Esophagus muscularis mucosa (tissue), 4 donors: Measurements from ENCODE around the gene DOCK8. TPM values are rescaled to one million over a fixed set of nuclear protein-coding genes. Genes with fewer than 3 reads are reported as not detected.

Experiments
- DNase-seq: peaks from one replicate; pipeline ENCODE4 v3.0.0-alpha.2; 2017; ENCODE audit errors: extremely low spot score
- H3K27ac ChIP-seq, 4 donors: fragments of 200-600 bp; sonication (generic); replicated peaks in 1 of 4; 1 replicate in 3 of 4; 2 replicates in 1 of 4; pipeline ENCODE4 v1.5.1; 2016 to 2019; ENCODE audit warnings: mild to moderate bottlenecking in 1 of 4
- H3K27me3 ChIP-seq, 4 donors: fragments of 200-600 bp; sonication (generic); one replicate each; pipeline versions ENCODE4 v1.5.1 to v1.6.0; 2016 to 2019
- H3K36me3 ChIP-seq, 4 donors: fragments of 200-600 bp; sonication (generic); one replicate each; pipeline ENCODE4 v1.5.1; 2016 to 2019
- H3K4me1 ChIP-seq, 4 donors: fragments of 200-600 bp; sonication (generic); one replicate each; pipeline ENCODE4 v1.5.1; 2016 to 2019
- H3K4me3 ChIP-seq, 4 donors: fragments of 200-600 bp; sonication (generic); 1 replicate in 2 of 4; 2 replicates in 2 of 4; pipeline ENCODE4 v1.5.1; 2016 to 2019; ENCODE audit warnings: mild to moderate bottlenecking in 4 of 4, moderate library complexity in 1 of 4
- H3K9me3 ChIP-seq, 4 donors: fragments of 200-600 bp; sonication (generic); 1 replicate in 3 of 4; 2 replicates in 1 of 4; pipeline ENCODE4 v1.5.1; 2016 to 2019
- EP300 ChIP-seq: sonication (generic); formaldehyde crosslinking; IDR thresholded peaks from one replicate; pipeline ENCODE4 v1.6.1; 2017; ENCODE audit warnings: antibody characterized with exemption
- POLR2A ChIP-seq: fragments of 450-650 bp; IDR thresholded peaks from one replicate; pipeline ENCODE4 v1.6.1; 2017; ENCODE audit warnings: antibody characterized with exemption, moderate library complexity, mild to moderate bottlenecking, low read depth
- POLR2AphosphoS5 ChIP-seq, 2 donors: sonication (generic); formaldehyde crosslinking; IDR thresholded peaks; one replicate each; pipeline ENCODE4 v1.6.1; 2017; ENCODE audit warnings: antibody characterized with exemption in 2 of 2
- WGBS: methylation state at CpG from one replicate; pipeline ENCODE4 v1.1.5; 2018; 5-methylcytosine and 5-hydroxymethylcytosine counted together
- intact Hi-C: fragments of 100-400 bp; cut with DNase I; formaldehyde crosslinking; loops from one replicate; pipeline ENCODE4 v1.15.1; 2023
- total RNA-seq, 4 donors: library from RNA; depleted of rRNA; stranded (reverse); fragments of >200 nt; gene quantifications; one replicate each; pipeline versions ENCODE4 v1.1.0 to v1.2.1, GENCODE V29; 2016
- TF ChIP-seq, protein P1 (sequence below), 3 experiments: fragments of 200-600 bp in 2 of 3; fragments of 450-650 bp in 1 of 3; sonication (generic) in 2 of 3; IDR thresholded peaks; one replicate each; pipeline ENCODE4 v1.5.1; 2017 to 2019; ENCODE audit warnings: antibody characterized with exemption in 3 of 3, mild to moderate bottlenecking in 2 of 3, moderate library complexity in 1 of 3

The DOCK8 gene
- total RNA-seq, 4 donors from 2014 or later = 45.1 to 72.8 (median 48.8) TPM

GRCh38 chr9:326667-327066, 112.0 kb downstream of the DOCK8 start:
- no peak for DNase-seq
- intact Hi-C loops = no loop called here
- Histone ChIP-seq H3K27ac (no peak overlapping the region), H3K27me3 (no peaks in the 10 kb centered on the region), H3K4me1 (no peaks in the 10 kb centered on the region), H3K36me3 (peaks cover 0 to 47% (median 7%) of the 10 kb centered on the region in 4 donors), H3K4me3 (no peak overlapping the region), H3K9me3 (no peaks in the 10 kb centered on the region)
- TF ChIP-seq, protein P1, sequence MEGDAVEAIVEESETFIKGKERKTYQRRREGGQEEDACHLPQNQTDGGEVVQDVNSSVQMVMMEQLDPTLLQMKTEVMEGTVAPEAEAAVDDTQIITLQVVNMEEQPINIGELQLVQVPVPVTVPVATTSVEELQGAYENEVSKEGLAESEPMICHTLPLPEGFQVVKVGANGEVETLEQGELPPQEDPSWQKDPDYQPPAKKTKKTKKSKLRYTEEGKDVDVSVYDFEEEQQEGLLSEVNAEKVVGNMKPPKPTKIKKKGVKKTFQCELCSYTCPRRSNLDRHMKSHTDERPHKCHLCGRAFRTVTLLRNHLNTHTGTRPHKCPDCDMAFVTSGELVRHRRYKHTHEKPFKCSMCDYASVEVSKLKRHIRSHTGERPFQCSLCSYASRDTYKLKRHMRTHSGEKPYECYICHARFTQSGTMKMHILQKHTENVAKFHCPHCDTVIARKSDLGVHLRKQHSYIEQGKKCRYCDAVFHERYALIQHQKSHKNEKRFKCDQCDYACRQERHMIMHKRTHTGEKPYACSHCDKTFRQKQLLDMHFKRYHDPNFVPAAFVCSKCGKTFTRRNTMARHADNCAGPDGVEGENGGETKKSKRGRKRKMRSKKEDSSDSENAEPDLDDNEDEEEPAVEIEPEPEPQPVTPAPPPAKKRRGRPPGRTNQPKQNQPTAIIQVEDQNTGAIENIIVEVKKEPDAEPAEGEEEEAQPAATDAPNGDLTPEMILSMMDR (IDR thresholded peaks at IDR 0.05) = no peak
- no peak for TF ChIP-seq POLR2AphosphoS5 (IDR thresholded peaks at IDR 0.05)
- TF ChIP-seq EP300 = no peak
- no peak for TF ChIP-seq POLR2A
- 88% methylated on average over 2 of the region's 2 CpGs for WGBS

DNA sequence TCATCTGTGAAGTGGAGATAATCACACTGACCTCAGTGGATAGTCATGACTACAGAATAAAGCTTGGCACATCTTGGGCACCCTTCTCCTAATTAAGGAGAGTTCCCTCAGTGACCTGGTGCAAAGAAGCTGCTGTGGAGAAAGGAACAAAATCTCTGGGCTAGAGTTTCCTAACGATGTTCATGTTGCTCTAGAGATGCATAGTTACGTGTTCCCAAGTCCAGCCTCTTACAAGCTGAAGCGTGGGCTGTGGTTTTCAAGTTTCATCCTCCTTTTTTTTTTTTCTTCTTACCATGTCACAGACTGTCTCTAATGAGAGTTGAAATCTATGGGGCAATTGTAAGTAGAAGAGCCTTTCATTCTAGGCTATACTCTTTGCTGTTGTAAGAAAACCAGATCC, 113.8 kb downstream of the DOCK8 start:
- intact Hi-C loops = no loop called here
- TF ChIP-seq EP300 (no peak), POLR2A (no peak), POLR2AphosphoS5 (IDR thresholded peaks at IDR 0.05) (no peak)
- TF ChIP-seq, protein P1 (IDR thresholded peaks at IDR 0.05) = no peak
- H3K4me1 ChIP-seq = no peaks in the 10 kb centered on the region
- no peak for DNase-seq
- peaks cover 0 to 63% (median 12%) of the 10 kb centered on the region in 4 donors for H3K36me3 ChIP-seq
- 61% methylated on average over 3 of the region's 3 CpGs for WGBS
- no peak overlapping the region for H3K4me3 ChIP-seq
- no peak overlapping the region for H3K27ac ChIP-seq
- no peaks in the 10 kb centered on the region for H3K27me3 ChIP-seq
- H3K9me3 ChIP-seq = no peaks in the 10 kb centered on the region

GRCh38 chr9:331197-331596, 116.5 kb downstream of the DOCK8 start:
- no peak for DNase-seq
- Histone ChIP-seq H3K36me3 (peaks cover 0 to 90% (median 28%) of the 10 kb centered on the region in 4 donors), H3K4me3 (no peak overlapping the region), H3K4me1 (no peaks in the 10 kb centered on the region), H3K27ac (no peak overlapping the region), H3K27me3 (no peaks in the 10 kb centered on the region), H3K9me3 (no peaks in the 10 kb centered on the region)
- TF ChIP-seq POLR2A (no peak), EP300 (no peak), POLR2AphosphoS5 (IDR thresholded peaks at IDR 0.05) (no peak)
- TF ChIP-seq, protein P1 (IDR thresholded peaks at IDR 0.05) = no peak
- 94% methylated on average over 3 of the region's 3 CpGs for WGBS
- intact Hi-C loops = no loop called here

GRCh38 chr9:335373-335772, 120.7 kb downstream of the DOCK8 start:
- no peaks in the 10 kb centered on the region for H3K27me3 ChIP-seq
- no peak overlapping the region for H3K27ac ChIP-seq
- H3K4me1 ChIP-seq = peaks cover 0 to 5% (median 4%) of the 10 kb centered on the region in 4 donors
- no peaks in the 10 kb centered on the region for H3K9me3 ChIP-seq
- DNase-seq = no peak
- no peak overlapping the region for H3K4me3 ChIP-seq
- H3K36me3 ChIP-seq = peaks cover 0 to 98% (median 46%) of the 10 kb centered on the region in 4 donors
- intact Hi-C loops = no loop called here
- WGBS = 76% methylated on average over 2 of the region's 2 CpGs
- no peak for TF ChIP-seq POLR2A
- no peak for TF ChIP-seq POLR2AphosphoS5 (IDR thresholded peaks at IDR 0.05)
- TF ChIP-seq, protein P1 (IDR thresholded peaks at IDR 0.05) = no peak
- TF ChIP-seq EP300 = no peak

DNA sequence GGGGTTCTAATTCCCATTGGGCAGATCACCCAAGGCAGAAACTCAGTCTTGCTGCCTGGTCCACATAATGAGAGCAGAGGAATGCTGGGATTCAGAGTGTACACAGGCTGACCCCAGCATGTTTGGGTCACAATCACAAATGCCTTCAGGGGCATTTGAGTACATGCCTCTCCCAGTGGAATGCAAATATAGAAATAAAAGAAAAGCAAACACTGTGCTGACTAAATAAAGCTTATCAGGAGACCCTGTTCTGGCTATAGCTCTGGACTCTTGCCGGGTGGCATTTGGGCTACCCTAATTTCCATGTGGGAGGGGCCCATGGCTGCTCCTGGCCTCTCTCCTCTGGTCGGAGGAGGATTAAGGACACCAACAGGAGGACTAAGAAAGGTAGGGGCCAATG, 121.4 kb downstream of the DOCK8 start:
- H3K27ac ChIP-seq = no peak overlapping the region
- intact Hi-C loops = no loop called here
- 71% methylated on average over 2 of the region's 2 CpGs for WGBS
- no peak overlapping the region for H3K4me3 ChIP-seq
- no peaks in the 10 kb centered on the region for H3K9me3 ChIP-seq
- no peaks in the 10 kb centered on the region for H3K27me3 ChIP-seq
- no peak for TF ChIP-seq POLR2AphosphoS5 (IDR thresholded peaks at IDR 0.05)
- TF ChIP-seq, protein P1 (IDR thresholded peaks at IDR 0.05) = no peak
- TF ChIP-seq EP300 = no peak
- TF ChIP-seq POLR2A = no peak
- peaks cover 0 to 96% (median 43%) of the 10 kb centered on the region in 4 donors for H3K36me3 ChIP-seq
- peaks cover 0 to 12% (median 7%) of the 10 kb centered on the region in 4 donors for H3K4me1 ChIP-seq
- no peak for DNase-seq
